HCT116 (cell line): Measurements from ENCODE around the gene ZNF787. TPM values are rescaled to one million over a fixed set of nuclear protein-coding genes. Genes with fewer than 3 reads are reported as not detected.
"Not testable (repeated sequence)": the region's sequence is repeated elsewhere in the genome, so short reads cannot be mapped to it uniquely, and the experiment has no call there.

Experiments
- ATAC-seq: fragments of 200-7000 bp; cut with Tn5 transposase; 2 replicates; pipeline ENCODE4 v1.9.1; 2020; ENCODE audit warnings: mild to moderate bottlenecking, moderate library complexity
- BruUV-seq: library from RNA; stranded (reverse); fragments of 400-500 nt; replicated peaks from 2 replicates; lab custom pipeline; 2021; lab: Mats Ljungman, UMichigan
- CTCF ChIA-PET: fragments of 300-600 bp; sonication (Branson Sonifier 250); formaldehyde crosslinking; loops from one replicate; lab custom pipeline; 2021; ENCODE audit warnings: antibody characterized with exemption; lab: Charles Lee
- POLR2A ChIA-PET: fragments of 300-600, 350-600 bp; sonication (Branson Sonifier 250); formaldehyde crosslinking; loops from one replicate; lab custom pipeline; 2021; ENCODE audit warnings: antibody characterized with exemption; lab: Charles Lee
- RAD21 ChIA-PET, 2 experiments: fragments of 300-600 bp; sonication (Branson Sonifier 250); formaldehyde crosslinking; loops; one replicate each; lab custom pipeline; 2023; ENCODE audit warnings: low total read pairs in 2 of 2; ENCODE audit not compliant: uncharacterized antibody in 2 of 2, unreplicated experiment in 2 of 2, low non-redundant PET in 1 of 2; lab: Charles Lee
- DNase-seq: peaks from one replicate; pipeline ENCODE4 v3.0.0-alpha.2; 2010; ENCODE audit warnings: low read depth, low spot score
- H2AFZ ChIP-seq: fragments of 200-600 bp; shearing (Covaris generic), sonication (generic); 2 replicates; pipeline ENCODE4 v1.6.1; 2017; ENCODE audit warnings: low read depth, mixed run types, mixed read lengths, antibody characterized with exemption, low read length; ENCODE audit not compliant: poor library complexity, severe bottlenecking
- H3K27ac ChIP-seq: 2 replicates; pipeline ENCODE4 v1.5.1; 2012; ENCODE audit warnings: low read depth, low read length
- H3K27me3 ChIP-seq: fragments of 200-600 bp; sonication (generic); 2 replicates; pipeline ENCODE4 v1.6.1; 2016; ENCODE audit warnings: mixed run types, low read length, mixed read lengths; ENCODE audit not compliant: insufficient read depth
- H3K36me3 ChIP-seq, 2 experiments: fragments of 200-500 bp in 1 of 2; fragments of 200-600 bp in 1 of 2; sonication (Bioruptor generic) in 1 of 2; sonication (generic) in 1 of 2; 2 replicates each; pipeline versions ENCODE4 v1.5.1 to v1.6.1; 2014 to 2016; ENCODE audit warnings: low read length in 2 of 2, inconsistent platforms in 1 of 2, mixed read lengths in 1 of 2, mixed run types in 1 of 2; ENCODE audit not compliant: insufficient read depth in 2 of 2, control insufficient read depth in 1 of 2
- H3K4me1 ChIP-seq, 2 experiments: fragments of 200-600 bp in 1 of 2; sonication (generic) in 1 of 2; 2 replicates each; pipeline versions ENCODE4 v1.5.1 to v1.6.1; 2012 to 2017; ENCODE audit warnings: low read length in 2 of 2, inconsistent platforms in 1 of 2, mild to moderate bottlenecking in 1 of 2, mixed read lengths in 1 of 2, mixed run types in 1 of 2, moderate library complexity in 1 of 2; ENCODE audit not compliant: insufficient read depth in 2 of 2, control insufficient read depth in 1 of 2
- H3K4me2 ChIP-seq: fragments of 200-600 bp; sonication (generic); 2 replicates; pipeline ENCODE4 v1.6.1; 2017; ENCODE audit warnings: mixed run types, low read length, mixed read lengths
- H3K4me3 ChIP-seq, 2 experiments: fragments of 200-600 bp in 1 of 2; sonication (generic) in 1 of 2; replicated peaks in 1 of 2; 2 replicates each; pipeline ENCODE4 v1.5.1; 2011 to 2016; ENCODE audit warnings: low read length in 2 of 2, control low read depth in 1 of 2, low read depth in 1 of 2, mild to moderate bottlenecking in 1 of 2, mixed read lengths in 1 of 2, mixed run types in 1 of 2
- H3K79me2 ChIP-seq: fragments of 200-600 bp; sonication (generic); 2 replicates; pipeline ENCODE4 v1.6.1; 2017; ENCODE audit warnings: mild to moderate bottlenecking, mixed run types, low read length, moderate library complexity, mixed read lengths; ENCODE audit not compliant: insufficient read depth
- H3K9ac ChIP-seq: fragments of 200-600 bp; sonication (generic); 2 replicates; pipeline ENCODE4 v1.6.1; 2016; ENCODE audit warnings: low read length, mixed read lengths
- H3K9me2 ChIP-seq: fragments of 200-600 bp; sonication (generic), shearing (Covaris generic); 2 replicates; pipeline ENCODE4 v1.6.1; 2017; ENCODE audit warnings: mixed run types, mild to moderate bottlenecking, moderate library complexity; ENCODE audit not compliant: insufficient read depth
- H3K9me3 ChIP-seq, 2 experiments: fragments of 200-500 bp in 1 of 2; fragments of 200-600 bp in 1 of 2; sonication (Bioruptor generic) in 1 of 2; sonication (generic) in 1 of 2; 2 replicates each; pipeline ENCODE4 v1.6.1; 2014 to 2017; ENCODE audit warnings: low read length in 2 of 2, mixed read lengths in 2 of 2, inconsistent platforms in 1 of 2, low read depth in 1 of 2, mild to moderate bottlenecking in 1 of 2, mixed run types in 1 of 2, moderate library complexity in 1 of 2; ENCODE audit not compliant: control insufficient read depth in 1 of 2, insufficient read depth in 1 of 2
- H4K20me1 ChIP-seq: fragments of 200-600 bp; sonication (generic), shearing (Covaris generic); 2 replicates; pipeline ENCODE4 v1.6.1; 2017; ENCODE audit warnings: mixed run types, mild to moderate bottlenecking, moderate library complexity; ENCODE audit not compliant: insufficient read depth
- CEBPB ChIP-seq: IDR thresholded peaks from 2 replicates; pipeline ENCODE4 v1.6.1; 2012; ENCODE audit warnings: low read depth
- EGR1 ChIP-seq: IDR thresholded peaks from 2 replicates; pipeline ENCODE4 v1.6.1; 2012; ENCODE audit warnings: low read depth
- ELF1 ChIP-seq: IDR thresholded peaks from 2 replicates; pipeline ENCODE4 v1.6.1; 2012; ENCODE audit warnings: low read depth, borderline replicate concordance
- EZH2 ChIP-seq: fragments of 200-600 bp; sonication (generic); IDR thresholded peaks from 2 replicates; pipeline ENCODE4 v1.6.1; 2017; ENCODE audit warnings: antibody characterized with exemption, mixed run types
- FOSL1 ChIP-seq: IDR thresholded peaks from 2 replicates; pipeline ENCODE4 v1.6.1; 2012; ENCODE audit warnings: low read depth
- JUND ChIP-seq: IDR thresholded peaks from 2 replicates; pipeline ENCODE4 v1.6.1; 2012
- POLR2AphosphoS5 ChIP-seq: IDR thresholded peaks from 2 replicates; pipeline ENCODE4 v1.6.1; 2011; ENCODE audit warnings: mild to moderate bottlenecking, low read depth, low read length, moderate library complexity
- RAD21 ChIP-seq: IDR thresholded peaks from 2 replicates; pipeline ENCODE4 v1.6.1; 2012; ENCODE audit warnings: low read depth, mild to moderate bottlenecking
- SIN3A ChIP-seq: IDR thresholded peaks from 2 replicates; pipeline ENCODE4 v1.6.1; 2012; ENCODE audit warnings: low read depth
- intact Hi-C: fragments of 100-400 bp; cut with micrococcal nuclease; formaldehyde crosslinking; loops from 2 replicates; pipeline ENCODE4 v1.10.0; 2022
- total RNA-seq: library from RNA; stranded (reverse); gene quantifications from one replicate; pipeline ENCODE4 v1.2.1, GENCODE V29; 2021; ENCODE audit not compliant: unreplicated experiment
- TF ChIP-seq, protein P1 (sequence below): IDR thresholded peaks from 2 replicates; pipeline ENCODE4 v1.6.1; 2012
- TF ChIP-seq, protein P2 (sequence below): IDR thresholded peaks from 2 replicates; pipeline ENCODE4 v1.6.1; 2011; ENCODE audit warnings: mild to moderate bottlenecking, low read length, moderate library complexity; ENCODE audit not compliant: insufficient replicate concordance; ENCODE audit errors: extremely low read depth

ZNF787 gene
- total RNA-seq, 1 experiment from 2014 or later: 40.3 TPM

DNA sequence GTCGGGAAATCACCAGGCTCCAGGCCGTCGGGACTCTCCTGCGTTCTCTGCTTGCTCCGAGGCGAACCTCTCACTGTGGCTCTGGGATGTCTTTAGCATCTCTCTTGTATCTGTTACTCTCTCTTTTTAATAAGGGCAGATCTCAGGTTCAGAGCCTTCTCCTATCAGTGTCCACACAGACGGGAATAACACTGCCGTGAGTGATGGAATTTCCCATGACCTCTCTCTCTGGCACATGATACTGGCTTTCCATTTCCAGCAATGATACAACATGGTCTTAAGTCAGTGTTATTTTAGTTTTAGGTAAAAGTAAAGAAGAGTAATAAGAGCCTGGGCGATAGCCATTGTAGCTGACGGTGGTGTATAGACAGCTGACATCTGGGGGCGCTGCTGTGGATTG, 29.3 kb upstream of the ZNF787 start (continued):
- TF ChIP-seq POLR2AphosphoS5: no peak
- TF ChIP-seq ELF1: no peak
- TF ChIP-seq RAD21: no peak
- TF ChIP-seq, all 23 proteins: peak for 0

DNA sequence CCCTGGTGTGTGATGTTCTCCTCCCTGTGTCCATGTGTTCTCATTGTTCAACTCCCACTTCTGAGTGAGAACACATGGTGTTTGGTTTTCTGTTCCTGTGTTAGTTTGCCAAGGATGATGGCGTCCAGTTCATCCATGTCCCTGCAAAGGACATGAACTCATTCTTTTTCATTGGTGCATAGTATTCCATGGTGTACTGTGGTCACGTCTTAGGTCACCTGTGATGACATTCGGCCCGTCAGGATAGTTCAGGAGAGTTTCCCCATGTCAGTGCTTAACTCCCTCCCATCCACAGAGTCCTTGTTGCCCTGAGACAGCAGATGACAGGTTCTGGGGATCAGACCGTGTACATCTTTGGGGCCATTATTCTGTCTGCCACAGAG, 28.6 kb upstream of the ZNF787 start:
- no peaks in the 10 kb centered on the region for H3K27me3 ChIP-seq
- POLR2A ChIA-PET: no interaction called here
- H3K4me1 ChIP-seq: no peaks in the 10 kb centered on the region
- H3K9me2 ChIP-seq: no peaks in the 10 kb centered on the region
- no peaks in the 10 kb centered on the region for H4K20me1 ChIP-seq
- CTCF ChIA-PET: no interaction called here
- DNase-seq: no peak
- H3K4me3 ChIP-seq: no peak overlapping the region
- ATAC-seq: no peak
- RAD21 ChIA-PET: no interaction called here
- H3K4me2 ChIP-seq: no peak overlapping the region
- H3K9me3 ChIP-seq: no peaks in the 10 kb centered on the region
- no peaks in the 10 kb centered on the region for H3K79me2 ChIP-seq
- no peak overlapping the region for H3K9ac ChIP-seq
- no peak overlapping the region for H2AFZ ChIP-seq
- H3K36me3 ChIP-seq: 0 out of 4 replicates have a peak, but pooled peaks cover 0 to 2% of the 10 kb centered on the region in 2 experiments
- intact Hi-C loops: no loop called here
- H3K27ac ChIP-seq: no peak overlapping the region
- TF ChIP-seq FOSL1: no peak
- TF ChIP-seq POLR2AphosphoS5: no peak
- TF ChIP-seq SIN3A: no peak
- TF ChIP-seq, protein P1, sequence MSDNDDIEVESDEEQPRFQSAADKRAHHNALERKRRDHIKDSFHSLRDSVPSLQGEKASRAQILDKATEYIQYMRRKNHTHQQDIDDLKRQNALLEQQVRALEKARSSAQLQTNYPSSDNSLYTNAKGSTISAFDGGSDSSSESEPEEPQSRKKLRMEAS: no peak
- TF ChIP-seq JUND: no peak
- TF ChIP-seq, protein P2, sequence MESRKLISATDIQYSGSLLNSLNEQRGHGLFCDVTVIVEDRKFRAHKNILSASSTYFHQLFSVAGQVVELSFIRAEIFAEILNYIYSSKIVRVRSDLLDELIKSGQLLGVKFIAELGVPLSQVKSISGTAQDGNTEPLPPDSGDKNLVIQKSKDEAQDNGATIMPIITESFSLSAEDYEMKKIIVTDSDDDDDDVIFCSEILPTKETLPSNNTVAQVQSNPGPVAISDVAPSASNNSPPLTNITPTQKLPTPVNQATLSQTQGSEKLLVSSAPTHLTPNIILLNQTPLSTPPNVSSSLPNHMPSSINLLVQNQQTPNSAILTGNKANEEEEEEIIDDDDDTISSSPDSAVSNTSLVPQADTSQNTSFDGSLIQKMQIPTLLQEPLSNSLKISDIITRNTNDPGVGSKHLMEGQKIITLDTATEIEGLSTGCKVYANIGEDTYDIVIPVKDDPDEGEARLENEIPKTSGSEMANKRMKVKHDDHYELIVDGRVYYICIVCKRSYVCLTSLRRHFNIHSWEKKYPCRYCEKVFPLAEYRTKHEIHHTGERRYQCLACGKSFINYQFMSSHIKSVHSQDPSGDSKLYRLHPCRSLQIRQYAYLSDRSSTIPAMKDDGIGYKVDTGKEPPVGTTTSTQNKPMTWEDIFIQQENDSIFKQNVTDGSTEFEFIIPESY: no peak
- no peak for TF ChIP-seq EGR1
- no peak for TF ChIP-seq CEBPB
- TF ChIP-seq EZH2: no peak
- BruUV-seq: no TSS peak

DNA sequence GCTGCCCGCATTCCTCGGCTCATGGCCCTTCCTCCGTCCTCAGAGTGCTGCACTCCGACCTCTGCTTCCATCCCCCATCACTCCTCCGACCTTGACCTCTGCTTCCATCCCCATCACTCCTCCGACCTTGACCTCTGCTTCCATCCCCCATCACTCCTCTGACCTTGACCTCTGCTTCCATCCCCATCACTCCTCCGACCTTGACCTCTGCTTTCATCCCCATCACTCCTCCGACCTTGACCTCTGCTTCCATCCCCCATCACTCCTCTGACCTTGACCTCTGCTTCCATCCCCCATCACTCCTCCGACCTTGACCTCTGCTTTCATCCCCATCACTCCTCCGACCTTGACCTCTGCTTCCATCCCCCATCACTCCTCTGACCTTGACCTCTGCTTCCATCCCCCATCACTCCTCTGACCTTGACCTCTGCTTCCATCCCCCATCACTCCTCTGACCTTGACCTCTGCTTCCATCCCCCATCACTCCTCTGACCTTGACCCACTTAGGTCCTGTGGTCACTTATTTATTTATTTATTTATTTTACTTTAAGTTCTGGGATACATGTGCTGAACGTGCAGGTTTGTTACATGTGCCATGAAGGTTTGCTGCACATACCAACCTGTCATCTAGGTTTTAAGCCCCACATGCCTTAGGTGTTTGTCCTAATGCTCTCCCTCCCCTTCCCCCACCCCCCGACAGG, 28.0 kb upstream of the ZNF787 start:
- CTCF ChIA-PET, H3K4me3 ChIP-seq, H3K9ac ChIP-seq, BruUV-seq, H2AFZ ChIP-seq, H3K9me2 ChIP-seq, H3K4me1 ChIP-seq, H3K36me3 ChIP-seq, H3K4me2 ChIP-seq, H3K27ac ChIP-seq, H3K9me3 ChIP-seq, RAD21 ChIA-PET, H3K27me3 ChIP-seq, DNase-seq, POLR2A ChIA-PET, ATAC-seq, H3K79me2 ChIP-seq, intact Hi-C loops, H4K20me1 ChIP-seq: not testable (repeated sequence)
